ENCODE measurements around the gene RIMS3.
"Not testable (repeated sequence)": the region's sequence is repeated elsewhere in the genome, so short reads cannot be mapped to it uniquely, and the experiment has no call there.

RIMS3 gene

GRCh38 chr1:40594187-40594531, 71.3 kb downstream of the RIMS3 start:
- no peak for DNase-seq (ENCODE audit: low read depth in 2 of 3, low spot score in 1 of 3)

DNA sequence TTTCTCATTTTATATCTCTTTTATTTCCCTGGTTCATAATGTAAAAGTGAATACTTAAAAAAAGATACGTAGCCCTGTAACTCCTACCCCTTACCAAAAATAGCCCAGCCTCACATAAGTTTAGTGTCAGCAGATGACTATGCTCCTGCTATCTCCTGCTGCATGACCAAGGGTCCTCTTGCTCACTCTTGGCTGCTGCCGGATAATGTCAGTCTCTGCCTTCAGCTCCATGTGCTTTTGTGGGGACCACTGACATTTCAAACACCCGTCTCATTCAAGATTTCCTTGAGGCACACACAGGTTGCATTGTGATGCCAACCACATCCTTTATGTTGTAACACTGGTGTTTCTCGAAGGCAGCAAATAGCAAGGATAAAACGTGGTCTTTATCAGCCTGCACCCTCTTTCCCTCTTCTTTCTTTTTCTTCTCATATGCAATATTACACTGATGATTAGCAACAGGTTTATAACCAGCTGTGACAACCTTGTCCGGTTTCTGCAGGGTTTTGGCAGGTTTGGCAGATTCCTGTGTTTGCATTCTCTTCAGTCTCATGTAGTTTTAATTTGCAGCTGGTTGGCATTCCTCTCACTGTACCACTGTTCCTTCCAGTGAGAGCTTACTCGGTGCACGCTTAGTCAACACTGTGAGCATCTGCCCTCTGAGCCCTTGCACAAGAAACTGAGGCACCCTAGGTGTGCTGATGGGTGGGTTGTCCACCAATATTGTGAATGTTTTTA, 71.9 kb downstream of the RIMS3 start:
- no peak for DNase-seq (ENCODE audit: low read depth in 2 of 3, low spot score in 1 of 3)

- peak in 1 of 3 donors; percentile 19 for DNase-seq (ENCODE audit: low read depth in 2 of 3, low spot score in 1 of 3)
Observed at GRCh38 chr1:40592107-40592803, 73.2 kb downstream of the RIMS3 start.

DNA sequence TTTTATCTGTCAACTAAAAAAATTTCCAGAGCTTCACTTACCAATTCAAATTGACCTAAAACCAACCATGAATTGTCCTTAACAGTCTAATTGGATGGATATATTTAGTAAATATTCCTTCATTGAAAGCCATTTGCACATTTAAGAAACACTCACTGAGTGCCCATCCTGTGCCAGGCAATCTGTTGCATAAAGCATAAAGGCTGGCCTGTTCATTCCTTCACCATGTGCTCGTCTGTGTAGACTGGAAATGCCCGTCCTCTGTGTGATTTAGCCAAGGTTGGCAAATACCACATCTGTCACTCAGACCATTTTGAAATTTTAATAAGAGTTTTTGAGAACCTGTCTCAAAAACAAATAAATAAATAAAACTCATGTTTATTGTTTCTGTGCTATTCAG, 76.9 kb downstream of the RIMS3 start:
- DNase-seq (ENCODE audit: low read depth in 2 of 3, low spot score in 1 of 3), result no peak

- DNase-seq (ENCODE audit: low read depth in 2 of 3, low spot score in 1 of 3), result peak in 1 of 3 donors; percentile 3
Observed at GRCh38 chr1:40583980-40584379, 81.5 kb downstream of the RIMS3 start.

- DNase-seq (ENCODE audit: low read depth in 2 of 3, low spot score in 1 of 3), result no peak
Observed at GRCh38 chr1:40582116-40582515, 83.4 kb downstream of the RIMS3 start.

GRCh38 chr1:40575336-40575735, 90.1 kb downstream of the RIMS3 start:
- no peak for DNase-seq (ENCODE audit: low read depth in 2 of 3, low spot score in 1 of 3)

GRCh38 chr1:40574805-40575204, 90.7 kb downstream of the RIMS3 start:
- DNase-seq (ENCODE audit: low read depth in 2 of 3, low spot score in 1 of 3), result not testable (repeated sequence)
